H1 (cell line): ENCODE data around the gene ZGRF1.

Experiments used
- CTCF ChIP-seq, 3 experiments: IDR thresholded peaks; 1 replicate in 2 of 3; 2 replicates in 1 of 3; pipeline versions ENCODE4 v1.5.1 to v1.6.1; 2011; ENCODE audit warnings: low read length in 3 of 3, mild to moderate bottlenecking in 3 of 3, inconsistent platforms in 2 of 3, low read depth in 1 of 3, moderate library complexity in 1 of 3; ENCODE audit not compliant: insufficient read depth in 1 of 3; ENCODE audit errors: control extremely low read depth in 1 of 3
- EGR1 ChIP-seq: IDR thresholded peaks from 2 replicates; pipeline ENCODE4 v1.6.1; 2011; ENCODE audit warnings: low read depth, low read length, borderline replicate concordance
- EP300 ChIP-seq, 2 experiments: IDR thresholded peaks; 1 replicate in 1 of 2; 2 replicates in 1 of 2; pipeline ENCODE4 v1.6.1; 2011 to 2012; ENCODE audit warnings: low read depth in 2 of 2, low read length in 2 of 2, mild to moderate bottlenecking in 2 of 2, borderline replicate concordance in 1 of 2, inconsistent platforms in 1 of 2, moderate library complexity in 1 of 2
- EZH2 ChIP-seq: fragments of 200-600 bp; sonication (generic); IDR thresholded peaks from 2 replicates; pipeline ENCODE4 v1.7.1; 2012; ENCODE audit warnings: low read depth, mild to moderate bottlenecking, moderate library complexity, low read length, inconsistent platforms; ENCODE audit not compliant: severe bottlenecking
- HDAC2 ChIP-seq, 2 experiments: fragments of 300-600 bp in 1 of 2; sonication (generic) in 1 of 2; IDR thresholded peaks; 2 replicates each; pipeline ENCODE4 v1.6.1; 2011 to 2012; ENCODE audit warnings: low read depth in 2 of 2, low read length in 2 of 2, mild to moderate bottlenecking in 2 of 2, moderate library complexity in 2 of 2, borderline replicate concordance in 1 of 2, inconsistent platforms in 1 of 2
- MAFK ChIP-seq: IDR thresholded peaks from 2 replicates; pipeline ENCODE4 v1.6.1; 2012; ENCODE audit warnings: low read depth, mild to moderate bottlenecking, improper control_type of control experiment, low read length
- POLR2A ChIP-seq, 2 experiments: IDR thresholded peaks; 1 replicate in 1 of 2; 2 replicates in 1 of 2; pipeline ENCODE4 v1.6.1; 2011; ENCODE audit warnings: low read depth in 2 of 2, low read length in 2 of 2, mild to moderate bottlenecking in 2 of 2; ENCODE audit errors: control extremely low read depth in 1 of 2
- POLR2AphosphoS5 ChIP-seq: IDR thresholded peaks from 2 replicates; pipeline ENCODE4 v1.6.1; 2011; ENCODE audit warnings: low read depth, low read length
- RFX5 ChIP-seq: IDR thresholded peaks from 2 replicates; pipeline ENCODE4 v1.6.1; 2011; ENCODE audit warnings: low read depth, low read length, improper control_type of control experiment, borderline replicate concordance
- SIN3A ChIP-seq, 2 experiments: IDR thresholded peaks in 1 of 2; conservative IDR thresholded peaks in 1 of 2; 2 replicates each; pipeline ENCODE4 v1.6.1; 2011 to 2012; ENCODE audit warnings: low read length in 2 of 2, improper control_type of control experiment in 1 of 2, low read depth in 1 of 2, mild to moderate bottlenecking in 1 of 2
- TAF1 ChIP-seq: IDR thresholded peaks from 2 replicates; pipeline ENCODE4 v1.6.1; 2011; ENCODE audit warnings: mild to moderate bottlenecking, low read depth, low read length
- YY1 ChIP-seq: IDR thresholded peaks from 2 replicates; pipeline ENCODE4 v1.6.1; 2011; ENCODE audit warnings: low read depth, mild to moderate bottlenecking, low read length

DNA sequence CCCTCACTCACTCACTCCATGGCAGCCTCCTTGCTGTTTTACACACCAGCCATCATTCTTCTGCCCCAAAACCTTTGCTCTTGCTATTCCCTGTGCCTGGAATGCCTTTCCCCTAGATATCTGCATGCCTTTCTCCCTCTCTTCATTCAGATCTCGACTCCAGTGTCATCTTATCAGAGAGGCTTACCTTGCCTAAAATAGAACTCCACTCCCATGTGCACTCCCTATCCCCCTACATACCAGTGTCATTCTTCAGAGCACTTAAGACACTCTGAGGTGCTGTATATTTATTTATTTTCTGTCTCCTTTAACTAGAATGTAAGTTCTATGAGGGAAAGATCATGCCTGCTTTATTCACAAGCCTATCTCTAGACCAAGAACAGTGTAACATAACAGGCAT lies 45.1 kb downstream of the ZGRF1 start:
- no peak for TF ChIP-seq CTCF (IDR thresholded peaks at IDR 0.05; ENCODE audit: control extremely low read depth in 1 of 3, insufficient read depth in 1 of 3, low read depth in 1 of 3, low read length in 3 of 3)
- no peak for TF ChIP-seq EZH2
- no peak for TF ChIP-seq POLR2A (IDR thresholded peaks at IDR 0.05; ENCODE audit: control extremely low read depth in 1 of 2, low read depth in 2 of 2, low read length in 2 of 2)
- no peak for TF ChIP-seq POLR2AphosphoS5
- TF ChIP-seq YY1: no peak
- no peak for TF ChIP-seq MAFK
- no peak for TF ChIP-seq TAF1
- TF ChIP-seq EP300 (IDR thresholded peaks at IDR 0.05; ENCODE audit: borderline replicate concordance in 1 of 2, low read depth in 2 of 2, low read length in 2 of 2): no peak
- TF ChIP-seq SIN3A (conservative IDR thresholded peaks at IDR 0.05 in 1 of 2, IDR thresholded peaks at IDR 0.05 in 1 of 2; ENCODE audit: low read depth in 1 of 2, low read length in 2 of 2): no peak
- no peak for TF ChIP-seq HDAC2 (IDR thresholded peaks at IDR 0.05; ENCODE audit: borderline replicate concordance in 1 of 2, low read depth in 2 of 2, low read length in 2 of 2)
- no peak for TF ChIP-seq EGR1
- TF ChIP-seq RFX5: no peak
